ENCODE data around the gene IFNL4. TPM values are rescaled to one million over a fixed set of nuclear protein-coding genes. Genes with fewer than 3 reads are reported as not detected.
"Not testable (repeated sequence)": the region's sequence is repeated elsewhere in the genome, so short reads cannot be mapped to it uniquely, and the experiment has no call there.

The IFNL4 gene
- not detected for total RNA-seq

DNA sequence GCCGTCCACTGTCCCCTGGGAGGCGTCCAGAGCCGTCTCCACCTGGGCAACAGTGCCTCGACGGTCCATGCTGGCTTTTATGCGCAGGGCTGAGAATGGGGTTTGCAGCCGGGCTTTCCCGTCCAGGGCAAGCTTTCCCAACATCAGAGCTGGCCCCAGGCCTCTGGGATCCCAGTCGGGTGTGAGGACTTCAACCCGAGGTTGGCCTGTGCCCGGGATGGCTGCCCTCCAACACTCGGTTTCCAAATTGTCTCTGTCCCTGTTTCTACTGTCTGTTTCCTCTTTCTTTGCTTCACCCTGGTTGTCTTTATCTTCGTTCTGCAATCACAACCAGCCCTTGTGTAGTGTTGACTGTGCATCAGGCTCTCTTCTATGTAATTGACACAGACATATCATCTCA, at the start of gene IFNL4:
Gene IFNL4, minus strand, starts transcription at position 51 of the 400 bp plus-strand sequence.
- POLR2A ChIA-PET: interaction anchor here (0.9 kb wide), 1 partner anchor 142 kb away, joined by 3 read pairs; the partner anchor contains the start of genes MED29 and PAF1
- no peak for DNase-seq
- Mint-ChIP-seq H3K36me3 (ENCODE audit: low read depth) (no peaks in the 10 kb centered on the region), H3K27ac (no peak within 1 kb of the TSS), H3K27me3 (peaks cover 10% of the 10 kb centered on the region), H3K9me3 (no peaks in the 10 kb centered on the region), H3K4me3 (no peak within 1 kb of the TSS), H3K4me1 (peaks cover 4% of the 10 kb centered on the region)
- CTCF ChIA-PET: no interaction called here

DNA sequence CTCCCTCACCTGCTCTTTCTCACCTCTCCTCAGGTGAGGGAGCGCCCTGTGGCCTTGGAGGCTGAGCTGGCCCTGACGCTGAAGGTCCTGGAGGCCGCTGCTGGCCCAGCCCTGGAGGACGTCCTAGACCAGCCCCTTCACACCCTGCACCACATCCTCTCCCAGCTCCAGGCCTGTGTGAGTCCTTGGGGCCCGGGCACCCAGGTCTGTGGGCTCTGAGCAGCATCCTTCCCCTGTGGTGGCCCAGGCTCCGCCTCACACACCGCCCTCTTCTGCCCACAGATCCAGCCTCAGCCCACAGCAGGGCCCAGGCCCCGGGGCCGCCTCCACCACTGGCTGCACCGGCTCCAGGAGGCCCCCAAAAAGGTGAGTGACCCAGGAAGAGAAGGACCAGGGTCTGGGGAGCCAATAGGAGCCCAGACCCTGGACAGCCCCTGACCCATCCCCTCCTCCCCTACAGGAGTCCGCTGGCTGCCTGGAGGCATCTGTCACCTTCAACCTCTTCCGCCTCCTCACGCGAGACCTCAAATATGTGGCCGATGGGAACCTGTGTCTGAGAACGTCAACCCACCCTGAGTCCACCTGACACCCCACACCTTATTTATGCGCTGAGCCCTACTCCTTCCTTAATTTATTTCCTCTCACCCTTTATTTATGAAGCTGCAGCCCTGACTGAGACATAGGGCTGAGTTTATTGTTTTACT, 49.4 kb upstream of the IFNL4 start:
- peak; percentile 89 for DNase-seq
- Mint-ChIP-seq H3K36me3 (ENCODE audit: low read depth) (no peaks in the 10 kb centered on the region), H3K27ac (peak overlapping the region; percentile 86), H3K4me3 (peak overlapping the region; percentile 65), H3K4me1 (peaks cover 43% of the 10 kb centered on the region), H3K9me3 (no peaks in the 10 kb centered on the region), H3K27me3 (peaks cover 8% of the 10 kb centered on the region)
- POLR2A ChIA-PET: interaction anchor here (1.1 to 1.4 kb wide), 3 partner anchors 37 to 137 kb away, joined by 4 to 5 read pairs (median 4); partner anchors contain the start of genes GMFG and RPS16
- CTCF ChIA-PET: no interaction called here

DNA sequence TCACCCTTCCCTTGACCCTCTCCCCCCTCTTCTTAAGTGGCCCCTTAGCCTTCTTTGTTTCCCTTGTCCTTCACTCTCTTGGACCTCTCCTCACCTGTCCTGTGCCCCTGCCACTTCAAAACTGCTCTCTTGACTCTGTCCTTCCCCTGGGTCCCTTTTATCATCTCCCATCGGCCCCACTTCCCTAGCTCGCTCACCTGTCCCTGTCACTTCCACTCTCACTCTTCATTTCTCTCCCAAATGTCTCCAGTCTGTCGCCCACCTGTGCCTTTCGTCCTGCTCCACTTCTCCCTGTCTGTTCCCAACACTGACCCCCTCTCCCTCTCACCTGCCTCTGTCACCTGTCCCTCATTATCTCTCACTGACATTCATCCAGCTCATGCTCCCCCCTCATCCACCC, 48.2 kb upstream of the IFNL4 start:
- no peaks in the 10 kb centered on the region for H3K9me3 Mint-ChIP-seq
- ChIA-PET CTCF (no interaction called here), POLR2A (no interaction called here)
- DNase-seq: no peak
- H3K27ac Mint-ChIP-seq: no peak overlapping the region
- H3K27me3 Mint-ChIP-seq: peaks cover 8% of the 10 kb centered on the region
- H3K4me1 Mint-ChIP-seq: peaks cover 43% of the 10 kb centered on the region
- no peak overlapping the region for H3K4me3 Mint-ChIP-seq
- H3K36me3 Mint-ChIP-seq (ENCODE audit: low read depth): no peaks in the 10 kb centered on the region

DNA sequence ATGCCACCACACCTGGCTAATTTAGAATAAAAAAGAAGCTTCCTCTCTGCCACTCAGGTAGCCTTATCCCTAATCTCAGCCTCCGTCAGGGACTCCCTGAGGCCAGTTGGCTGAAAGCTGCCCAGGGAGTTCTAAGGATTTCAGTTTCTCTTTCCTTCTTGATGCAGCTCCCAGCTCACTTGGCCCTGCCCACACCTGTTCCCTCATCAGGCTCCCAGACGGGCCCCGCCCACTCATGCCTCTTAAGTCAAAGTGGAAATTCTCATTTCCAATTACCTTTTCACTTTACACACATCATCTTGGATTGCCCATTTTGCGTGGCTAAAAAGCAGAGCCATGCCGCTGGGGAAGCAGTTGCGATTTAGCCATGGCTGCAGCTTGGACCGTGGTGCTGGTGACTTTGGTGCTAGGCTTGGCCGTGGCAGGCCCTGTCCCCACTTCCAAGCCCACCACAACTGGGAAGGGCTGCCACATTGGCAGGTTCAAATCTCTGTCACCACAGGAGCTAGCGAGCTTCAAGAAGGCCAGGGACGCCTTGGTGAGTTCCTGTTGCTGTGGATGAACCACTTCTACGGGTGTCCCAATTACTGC, 47.5 kb upstream of the IFNL4 start, which contains the start of gene IFNL1:
Gene IFNL1, plus strand, starts transcription at position 353 of the 591 bp plus-strand sequence. Its CDS starts 15 bp downstream, at position 368.
- POLR2A ChIA-PET: interaction anchor here (0.6 kb wide), 1 partner anchor 486 kb away, joined by 3 read pairs; no protein-coding TSS in a partner anchor
- Mint-ChIP-seq H3K4me1 (peaks cover 42% of the 10 kb centered on the region), H3K4me3 (no peak within 1 kb of the TSS), H3K27ac (no peak within 1 kb of the TSS), H3K27me3 (peaks cover 10% of the 10 kb centered on the region), H3K9me3 (no peaks in the 10 kb centered on the region), H3K36me3 (ENCODE audit: low read depth) (no peaks in the 10 kb centered on the region)
- DNase-seq: no peak
- CTCF ChIA-PET: no interaction called here

DNA sequence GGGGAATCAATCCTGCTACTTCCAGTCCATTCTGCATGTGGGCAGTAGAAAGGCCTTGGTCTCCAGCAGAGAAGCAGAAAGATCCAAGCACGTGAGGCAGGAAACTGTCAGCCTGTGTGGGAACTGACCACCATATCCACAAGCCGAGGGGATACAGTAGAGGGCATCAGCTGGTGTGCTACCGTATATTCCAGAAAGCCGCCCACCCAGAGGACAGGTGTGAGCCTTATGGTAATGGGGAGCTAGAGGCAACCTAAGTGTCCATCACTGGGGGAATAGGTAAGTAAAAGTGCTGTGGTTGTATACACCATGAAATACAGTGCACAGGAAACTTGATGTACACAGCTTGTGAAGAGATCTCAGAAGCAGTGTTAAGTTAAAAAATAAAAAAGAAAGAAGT, 44.7 kb upstream of the IFNL4 start:
- H3K27me3 Mint-ChIP-seq: peaks cover 21% of the 10 kb centered on the region
- H3K4me3 Mint-ChIP-seq: no peak overlapping the region
- no peak for DNase-seq
- no peak overlapping the region for H3K27ac Mint-ChIP-seq
- CTCF ChIA-PET: no interaction called here
- POLR2A ChIA-PET: no interaction called here
- H3K9me3 Mint-ChIP-seq: no peaks in the 10 kb centered on the region
- peaks cover 23% of the 10 kb centered on the region for H3K4me1 Mint-ChIP-seq
- no peaks in the 10 kb centered on the region for H3K36me3 Mint-ChIP-seq (ENCODE audit: low read depth)

DNA sequence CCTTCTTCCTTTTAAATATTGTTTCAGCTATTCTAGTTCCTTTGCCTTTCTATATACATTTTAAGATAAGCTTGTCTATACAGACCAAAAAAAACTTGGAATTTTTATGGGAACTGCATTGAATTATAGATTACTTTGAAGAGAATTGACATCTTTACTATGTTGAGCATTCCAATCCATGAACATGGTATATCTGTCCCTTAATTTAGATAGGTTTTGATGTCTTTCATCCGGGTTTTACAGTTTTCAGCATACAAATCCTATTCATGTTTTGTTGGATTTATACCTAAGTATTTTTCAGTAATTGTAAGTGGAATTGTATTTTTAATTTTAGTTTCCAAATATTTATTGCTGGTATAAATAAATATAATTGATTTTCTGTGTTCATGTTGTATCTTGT, 35.4 kb upstream of the IFNL4 start:
- ChIA-PET CTCF (no interaction called here), POLR2A (no interaction called here)
- Mint-ChIP-seq H3K27me3 (peaks cover 38% of the 10 kb centered on the region), H3K9me3 (peaks cover 2% of the 10 kb centered on the region), H3K4me1 (no peaks in the 10 kb centered on the region), H3K4me3 (no peak overlapping the region), H3K36me3 (ENCODE audit: low read depth) (no peaks in the 10 kb centered on the region), H3K27ac (no peak overlapping the region)
- no peak for DNase-seq

DNA sequence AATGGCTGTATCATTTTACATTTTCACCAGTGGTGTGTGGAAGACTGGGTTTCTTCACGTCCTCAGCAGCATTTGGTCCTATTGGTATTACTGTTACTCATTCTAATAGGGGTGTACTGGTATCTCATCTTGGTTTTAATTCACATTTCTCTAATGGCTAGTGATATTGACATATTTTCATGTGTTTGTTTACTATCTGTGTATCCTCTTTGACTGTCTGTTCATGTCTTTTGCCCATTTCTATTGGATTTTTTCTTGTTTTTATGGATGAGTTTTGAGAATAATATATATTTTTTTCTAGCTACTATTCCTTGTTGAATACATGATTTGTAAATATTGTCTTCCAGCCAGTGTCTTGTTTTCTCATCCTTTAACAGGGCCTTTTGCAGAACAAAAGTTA, 33.4 kb upstream of the IFNL4 start:
- no peak overlapping the region for H3K4me3 Mint-ChIP-seq
- CTCF ChIA-PET: no interaction called here
- peaks cover 30% of the 10 kb centered on the region for H3K27me3 Mint-ChIP-seq
- H3K27ac Mint-ChIP-seq: no peak overlapping the region
- H3K4me1 Mint-ChIP-seq: no peaks in the 10 kb centered on the region
- POLR2A ChIA-PET: no interaction called here
- peaks cover 2% of the 10 kb centered on the region for H3K9me3 Mint-ChIP-seq
- DNase-seq: no peak
- H3K36me3 Mint-ChIP-seq (ENCODE audit: low read depth): no peaks in the 10 kb centered on the region

DNA sequence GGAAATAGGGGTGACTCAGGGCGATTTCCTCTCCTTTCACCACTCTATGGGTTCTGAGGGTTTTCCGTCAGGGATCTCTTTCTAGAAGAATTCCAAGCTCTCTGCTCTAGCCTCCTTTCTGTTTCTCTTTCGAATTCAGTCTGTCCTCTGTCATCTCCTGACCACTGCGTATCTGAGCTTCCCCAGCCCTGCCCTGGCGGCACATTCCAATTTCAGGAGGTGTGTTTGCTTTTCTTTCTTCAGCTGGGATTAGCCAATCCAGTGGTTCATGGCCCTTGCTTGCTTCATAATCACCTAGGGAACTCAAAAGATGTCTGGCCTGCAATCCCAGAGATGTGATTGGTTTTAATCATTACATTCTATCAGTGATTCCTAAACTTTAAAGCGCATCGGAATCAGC, 28.9 kb upstream of the IFNL4 start:
- Mint-ChIP-seq H3K36me3 (ENCODE audit: low read depth) (no peaks in the 10 kb centered on the region), H3K27me3 (peaks cover 17% of the 10 kb centered on the region), H3K4me3 (no peak overlapping the region), H3K9me3 (no peaks in the 10 kb centered on the region), H3K27ac (no peak overlapping the region), H3K4me1 (no peaks in the 10 kb centered on the region)
- DNase-seq: no peak
- CTCF ChIA-PET: interaction anchor here (0.6 kb wide), 1 partner anchor 989 kb away, joined by 4 read pairs; no protein-coding TSS in a partner anchor
- POLR2A ChIA-PET: no interaction called here

DNA sequence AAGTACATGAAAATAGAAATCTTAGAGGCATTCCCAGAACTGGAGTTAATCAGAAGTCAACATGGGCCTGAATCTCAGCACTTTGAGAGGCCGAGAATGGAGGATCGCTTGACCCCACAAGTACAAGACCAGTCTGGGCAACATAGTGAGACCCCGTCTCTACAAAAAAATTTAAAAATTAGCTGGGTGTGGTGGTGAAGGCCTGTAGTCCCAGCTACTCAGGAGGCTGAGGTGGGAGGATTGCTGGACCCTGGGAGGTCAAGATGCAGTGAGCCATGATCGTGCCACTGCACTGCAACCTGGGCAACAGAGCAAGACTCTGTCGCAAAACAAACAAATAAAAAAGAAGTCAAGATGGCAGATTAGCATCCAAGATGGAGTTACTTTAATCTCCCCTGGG, 28.1 kb upstream of the IFNL4 start:
- DNase-seq: no peak
- Mint-ChIP-seq H3K9me3 (no peaks in the 10 kb centered on the region), H3K27ac (no peak overlapping the region), H3K36me3 (ENCODE audit: low read depth) (no peaks in the 10 kb centered on the region), H3K4me3 (no peak overlapping the region), H3K4me1 (no peaks in the 10 kb centered on the region), H3K27me3 (peaks cover 12% of the 10 kb centered on the region)
- ChIA-PET POLR2A (no interaction called here), CTCF (no interaction called here)

DNA sequence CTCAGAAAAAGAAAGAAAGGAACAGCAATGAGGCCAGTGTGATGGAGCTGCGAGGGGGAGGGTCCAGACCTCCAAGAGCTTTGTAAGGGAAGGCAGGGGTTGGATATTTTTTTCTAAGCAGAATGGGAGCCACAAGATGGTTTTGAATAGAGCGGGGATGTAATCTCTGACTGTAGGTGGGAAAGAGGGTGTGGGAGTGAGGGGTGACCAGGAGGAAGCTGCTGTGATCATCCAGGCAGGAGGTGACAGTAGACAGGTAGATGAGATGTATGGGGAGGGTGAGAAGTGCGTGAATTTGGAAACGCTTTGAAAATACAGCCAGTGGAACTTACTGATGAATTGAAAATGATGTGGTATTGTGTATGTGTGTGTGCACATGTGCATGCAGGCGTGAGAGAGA, 26.9 kb upstream of the IFNL4 start:
- Mint-ChIP-seq H3K9me3 (no peaks in the 10 kb centered on the region), H3K4me3 (no peak overlapping the region)
- CTCF ChIA-PET: no interaction called here

DNA sequence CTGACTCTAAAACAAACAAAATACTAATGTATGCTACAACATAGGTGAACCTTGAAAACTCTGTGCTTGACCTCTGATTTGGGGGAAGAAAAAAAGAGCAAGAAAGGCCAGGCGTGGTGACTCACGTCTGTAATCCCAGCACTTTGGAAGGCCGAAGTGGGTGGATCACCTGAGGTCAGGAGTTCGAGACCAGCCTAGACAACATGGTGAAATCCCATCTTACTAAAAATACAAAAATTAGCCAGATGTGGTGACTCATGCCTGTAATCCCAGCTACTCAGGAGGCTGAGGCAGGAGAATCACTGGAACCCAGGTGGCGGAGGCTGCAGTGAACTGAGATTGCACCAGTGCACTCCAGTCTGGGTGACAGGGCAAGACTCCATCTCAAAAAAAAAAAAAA, 25.2 kb upstream of the IFNL4 start:
- CTCF ChIA-PET: interaction anchor here (0.6 kb wide), 1 partner anchor 470 kb away, joined by 4 read pairs; no protein-coding TSS in a partner anchor
- not testable (repeated sequence) for H3K36me3 Mint-ChIP-seq (ENCODE audit: low read depth); H3K27ac Mint-ChIP-seq; H3K4me1 Mint-ChIP-seq; H3K9me3 Mint-ChIP-seq; DNase-seq; H3K4me3 Mint-ChIP-seq
- H3K27me3 Mint-ChIP-seq: peaks cover 11% of the 10 kb centered on the region
- POLR2A ChIA-PET: interaction anchor here (0.7 kb wide), 1 partner anchor 172 kb away, joined by 3 read pairs; the partner anchor contains the start of gene SUPT5H

More for the DNA sequence above, 26.9 kb upstream of the IFNL4 start:
- Mint-ChIP-seq H3K27ac (no peak overlapping the region), H3K36me3 (ENCODE audit: low read depth) (no peaks in the 10 kb centered on the region), H3K4me1 (no peaks in the 10 kb centered on the region), H3K27me3 (peaks cover 16% of the 10 kb centered on the region)
- POLR2A ChIA-PET: no interaction called here
- DNase-seq: no peak

DNA sequence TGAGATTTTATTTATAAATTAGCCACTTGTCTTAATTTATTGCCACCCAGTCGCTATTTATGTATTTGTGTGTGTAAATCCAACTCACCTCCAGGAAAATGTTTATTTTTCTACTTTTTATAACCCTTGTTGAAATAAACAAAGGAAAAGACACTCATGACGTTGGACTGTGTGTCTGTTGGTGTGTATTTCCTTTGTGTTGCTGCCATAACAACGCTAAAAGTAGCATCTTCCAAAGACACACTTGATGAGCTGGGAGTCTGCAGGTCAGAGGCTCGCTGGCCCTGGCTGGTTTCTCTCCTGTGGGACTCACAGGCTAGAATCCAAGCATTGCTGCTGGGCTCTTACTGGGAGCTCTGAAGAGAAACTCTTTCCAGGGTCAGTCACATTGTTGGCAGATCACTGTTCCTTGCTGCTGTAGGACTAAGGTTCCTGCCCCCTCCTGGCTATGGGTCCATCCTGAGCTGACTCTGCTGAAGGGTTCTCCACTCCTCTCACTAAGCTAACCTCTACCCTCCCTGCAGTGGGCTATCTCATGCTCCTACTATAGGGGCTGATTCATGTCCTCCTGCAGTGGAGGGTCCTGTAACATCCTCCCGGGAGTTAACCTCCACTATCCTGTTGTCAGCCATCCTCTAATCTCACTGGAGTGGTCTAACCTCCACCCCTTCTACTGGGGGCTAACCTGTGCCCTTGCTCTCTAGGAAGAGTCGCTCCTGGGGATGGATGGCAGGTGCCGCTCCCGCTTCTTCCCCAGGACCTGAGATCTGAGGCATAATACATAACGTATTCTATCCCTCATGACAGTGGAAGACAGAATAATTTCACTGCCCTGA, 21.6 kb upstream of the IFNL4 start:
- Mint-ChIP-seq H3K27me3 (peaks cover 14% of the 10 kb centered on the region), H3K27ac (no peak overlapping the region), H3K36me3 (ENCODE audit: low read depth) (no peaks in the 10 kb centered on the region), H3K9me3 (no peaks in the 10 kb centered on the region), H3K4me3 (no peak overlapping the region), H3K4me1 (no peaks in the 10 kb centered on the region)
- no peak for DNase-seq
- POLR2A ChIA-PET: no interaction called here
- CTCF ChIA-PET: no interaction called here

DNA sequence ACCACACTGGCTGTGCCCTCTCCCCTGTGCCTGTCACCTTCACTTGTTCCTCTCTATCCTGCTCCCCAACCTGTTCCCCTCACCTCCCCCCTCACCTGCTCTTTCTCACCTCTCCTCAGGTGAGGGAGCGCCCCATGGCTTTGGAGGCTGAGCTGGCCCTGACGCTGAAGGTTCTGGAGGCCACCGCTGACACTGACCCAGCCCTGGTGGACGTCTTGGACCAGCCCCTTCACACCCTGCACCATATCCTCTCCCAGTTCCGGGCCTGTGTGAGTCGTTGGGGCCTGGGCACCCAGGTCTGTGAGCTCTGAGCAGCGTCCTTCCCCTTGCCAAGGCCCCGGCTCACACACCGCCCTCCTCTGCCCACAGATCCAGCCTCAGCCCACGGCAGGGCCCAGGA, 20.7 kb upstream of the IFNL4 start:
- CTCF ChIA-PET; POLR2A ChIA-PET; H3K27ac Mint-ChIP-seq; H3K4me3 Mint-ChIP-seq; H3K4me1 Mint-ChIP-seq; H3K9me3 Mint-ChIP-seq; DNase-seq; H3K36me3 Mint-ChIP-seq (ENCODE audit: low read depth): not testable (repeated sequence)
- H3K27me3 Mint-ChIP-seq: peaks cover 17% of the 10 kb centered on the region

All from activated CD4-positive, alpha-beta memory T cell treated with anti-CD3 and anti-CD28 coated beads, Interleukin-2, amount 10 ng/mL, durations not matched to agents 7 days and 5 days (primary cell).